Endothelial cell of umbilical vein (primary cell): ENCODE data around the gene PKDREJ. TPM values are rescaled to one million over a fixed set of nuclear protein-coding genes. Genes with fewer than 3 reads are reported as not detected.

Experiments used
- BruUV-seq: library from RNA; stranded (reverse); fragments of 400-500 nt; replicated peaks from 2 replicates; lab custom pipeline; 2021; lab: Mats Ljungman, UMichigan
- CTCF ChIA-PET: fragments of 300-600, 350-600 bp; sonication (Branson Sonifier 250); formaldehyde crosslinking; loops from one replicate; lab custom pipeline; 2021; ENCODE audit warnings: antibody characterized with exemption, inconsistent platforms; lab: Charles Lee
- POLR2A ChIA-PET: fragments of 300-600, 350-600 bp; sonication (Branson Sonifier 250); formaldehyde crosslinking; loops from one replicate; lab custom pipeline; 2021; ENCODE audit warnings: antibody characterized with exemption, inconsistent platforms; lab: Charles Lee
- DNase-seq: peaks from one replicate; pipeline ENCODE4 v3.0.0-alpha.2; 2011; ENCODE audit warnings: low read depth, low spot score
- FAIRE-seq: peaks from 2 replicates; lab custom pipeline; 2011; peaks lifted over from hg19 to GRCh38; lab: Jason Lieb, UNC
- H2AFZ ChIP-seq: 2 replicates; pipeline ENCODE4 v1.6.0; 2012; ENCODE audit warnings: low read depth, low read length, control low read depth, inconsistent platforms
- H3K27ac ChIP-seq: 2 replicates; pipeline ENCODE4 v1.5.1; 2011; ENCODE audit warnings: low read depth, mild to moderate bottlenecking, control low read depth, low read length, moderate library complexity; ENCODE audit not compliant: insufficient read depth
- H3K27me3 ChIP-seq, 2 experiments: 2 replicates each; pipeline versions ENCODE4 v1.6.0 to v1.6.1; 2011; ENCODE audit warnings: low read length in 2 of 2, mixed read lengths in 1 of 2; ENCODE audit not compliant: control insufficient read depth in 2 of 2, insufficient read depth in 2 of 2
- H3K36me3 ChIP-seq, 2 experiments: 2 replicates in 1 of 2; 3 replicates in 1 of 2; pipeline ENCODE4 v1.5.1; 2011; ENCODE audit warnings: low read length in 2 of 2, mild to moderate bottlenecking in 1 of 2, moderate library complexity in 1 of 2; ENCODE audit not compliant: control insufficient read depth in 2 of 2, insufficient read depth in 2 of 2; ENCODE audit errors: extremely low read depth in 1 of 2
- H3K4me1 ChIP-seq: 3 replicates; pipeline ENCODE4 v1.5.1; 2011; ENCODE audit warnings: mild to moderate bottlenecking, low read length; ENCODE audit not compliant: control insufficient read depth, insufficient read depth; ENCODE audit errors: extremely low read depth
- H3K4me2 ChIP-seq: 2 replicates; pipeline ENCODE4 v1.6.1; 2011; ENCODE audit warnings: low read length, control low read depth, mixed read lengths; ENCODE audit not compliant: insufficient read depth
- H3K4me3 ChIP-seq, 3 experiments: fragments of 200-600 bp in 1 of 3; sonication (generic), shearing (Covaris generic) in 1 of 3; replicated peaks in 1 of 3; 2 replicates each; pipeline ENCODE4 v1.5.1; 2011 to 2016; ENCODE audit warnings: control low read depth in 3 of 3, low read length in 3 of 3, mild to moderate bottlenecking in 2 of 3, inconsistent platforms in 1 of 3, low read depth in 1 of 3, moderate library complexity in 1 of 3; ENCODE audit not compliant: insufficient read depth in 1 of 3
- H3K79me2 ChIP-seq: 2 replicates; pipeline ENCODE4 v1.6.0; 2012; ENCODE audit warnings: low read length, inconsistent platforms; ENCODE audit not compliant: control insufficient read depth, insufficient read depth
- H3K9ac ChIP-seq: replicated peaks from 2 replicates; pipeline ENCODE3; 2011; ENCODE audit warnings: low read length, control low read depth; ENCODE audit not compliant: insufficient read depth; ENCODE audit errors: extremely low read depth
- H3K9me1 ChIP-seq: replicated peaks from 3 replicates; pipeline ENCODE4 v1.6.0; 2011; ENCODE audit warnings: mild to moderate bottlenecking, low read length; ENCODE audit not compliant: control insufficient read depth, insufficient read depth; ENCODE audit errors: extremely low read depth
- H3K9me3 ChIP-seq: replicated peaks from 2 replicates; pipeline ENCODE4 v1.5.1; 2012; ENCODE audit warnings: low read length, inconsistent platforms; ENCODE audit not compliant: control insufficient read depth, insufficient read depth
- H4K20me1 ChIP-seq: replicated peaks from 2 replicates; pipeline ENCODE3; 2011; ENCODE audit warnings: mild to moderate bottlenecking, low read length; ENCODE audit not compliant: control insufficient read depth, insufficient read depth; ENCODE audit errors: extremely low read depth
- EZH2 ChIP-seq: IDR thresholded peaks from 2 replicates; pipeline ENCODE4 v1.6.1; 2012; ENCODE audit warnings: borderline replicate concordance, low read depth, mild to moderate bottlenecking, moderate library complexity, low read length, inconsistent platforms; ENCODE audit not compliant: severe bottlenecking
- FOS ChIP-seq: IDR thresholded peaks from 2 replicates; pipeline ENCODE4 v1.6.1; 2011; ENCODE audit warnings: mild to moderate bottlenecking, low read length, moderate library complexity, borderline replicate concordance; ENCODE audit not compliant: insufficient read depth
- GATA2 ChIP-seq: IDR thresholded peaks from 2 replicates; pipeline ENCODE4 v1.7.0; 2011; ENCODE audit warnings: low read depth, mild to moderate bottlenecking, moderate library complexity, mixed read lengths, low read length; ENCODE audit not compliant: insufficient read length, insufficient read depth
- JUN ChIP-seq: IDR thresholded peaks from 2 replicates; pipeline ENCODE4 v1.6.1; 2011; ENCODE audit warnings: borderline replicate concordance, low read depth; ENCODE audit not compliant: insufficient read length, insufficient read depth
- MYC ChIP-seq: IDR thresholded peaks from one replicate; pipeline ENCODE4 v1.6.1; 2011; ENCODE audit warnings: mild to moderate bottlenecking, low read depth, low read length
- POLR2A ChIP-seq: IDR thresholded peaks from 2 replicates; pipeline ENCODE4 v1.6.1; 2012; ENCODE audit warnings: low read depth, mild to moderate bottlenecking, control low read depth, low read length
- POLR2AphosphoS5 ChIP-seq: IDR thresholded peaks from 2 replicates; pipeline ENCODE4 v1.6.1; 2012; ENCODE audit warnings: low read depth, mild to moderate bottlenecking, control low read depth, low read length, moderate library complexity; ENCODE audit not compliant: insufficient read depth
- dilution Hi-C: fragments of 300-500 bp; cut with MboI; formaldehyde crosslinking; loops from one replicate; pipeline ENCODE4 v1.15.0; 2019; ENCODE audit warnings: low sequenced_read_pairs; ENCODE audit not compliant: extremely low pct_ligation_motif_present
- intact Hi-C: fragments of 100-400 bp; cut with micrococcal nuclease; formaldehyde crosslinking; loops from one replicate; pipeline ENCODE4 v1.10.0; 2022
- polyA plus RNA-seq, 4 experiments: library from polyadenylated mRNA; depleted of rRNA in 3 of 4; stranded (reverse) in 3 of 4; unstranded in 1 of 4; fragments of >200 nt; gene quantifications; 2 replicates each; pipeline versions ENCODE4 v1.2.1 to v1.2.3, GENCODE V29; 2011 to 2012; ENCODE audit warnings: missing spikeins in 1 of 4
- total RNA-seq: library from RNA; stranded (reverse); gene quantifications from 2 replicates; pipeline ENCODE4 v1.2.3, GENCODE V29; 2021
- TF ChIP-seq, protein P1 (sequence below), 2 donors: IDR thresholded peaks; 1 replicate in 1 of 2; 2 replicates in 1 of 2; pipeline ENCODE4 v1.5.1; 2011; ENCODE audit warnings: low read length in 2 of 2, mild to moderate bottlenecking in 2 of 2, moderate library complexity in 2 of 2, control low read depth in 1 of 2, inconsistent platforms in 1 of 2, low read depth in 1 of 2; ENCODE audit not compliant: insufficient read depth in 1 of 2; ENCODE audit errors: extremely low read depth in 1 of 2
- TF ChIP-seq, protein P2 (sequence below): IDR thresholded peaks from 2 replicates; pipeline ENCODE4 v1.6.1; 2011; ENCODE audit not compliant: insufficient read depth, insufficient read length

The PKDREJ gene
- total and polyA plus RNA-seq, 2 donors (not counting 3 experiments of a cell fraction or from before 2014, with no cell fraction given): not detected

DNA sequence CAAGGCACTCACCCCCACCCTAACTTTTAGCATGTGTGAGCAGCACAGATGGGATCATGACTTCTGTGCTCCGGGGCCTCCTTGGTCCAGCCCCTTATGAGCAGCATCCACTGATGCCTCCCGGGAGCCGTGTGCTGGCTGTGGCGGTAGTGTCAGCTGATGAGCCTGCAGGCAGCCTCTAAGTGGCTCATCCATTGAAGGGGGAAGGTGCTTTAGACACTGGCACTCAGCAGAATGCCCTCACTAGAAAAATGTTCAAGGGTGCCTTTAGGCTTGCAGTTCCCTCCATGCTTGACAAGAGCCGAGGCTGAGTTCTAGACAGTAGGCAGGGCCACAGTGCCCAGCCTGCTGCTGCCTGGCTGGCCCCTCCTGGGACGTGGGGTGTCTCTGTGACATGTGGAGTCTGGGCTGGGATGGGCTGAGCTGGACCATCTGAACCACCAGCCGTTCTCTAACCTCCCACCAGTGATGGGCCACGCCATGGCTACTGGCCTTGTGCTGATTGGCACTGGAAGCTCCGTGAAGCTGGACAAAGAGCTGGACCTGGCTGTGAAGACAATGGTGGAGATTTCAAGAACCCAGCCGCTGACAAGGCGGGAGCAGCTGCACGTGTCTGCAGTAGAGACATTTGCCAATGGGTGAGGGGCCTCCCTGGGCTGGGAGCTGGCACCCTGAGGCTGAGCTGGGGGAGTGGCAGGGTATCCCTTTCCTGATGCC, 10.4 kb upstream of the PKDREJ start:
- FAIRE-seq (no peak), DNase-seq (no peak)
- H3K9me3 ChIP-seq: no peaks in the 10 kb centered on the region
- dilution Hi-C loops (no loop called here), intact Hi-C loops (no loop called here)
- ChIA-PET CTCF (no interaction called here), POLR2A (no interaction called here)
- H2AFZ ChIP-seq: no peak overlapping the region
- H3K27ac ChIP-seq: no peak overlapping the region
- peaks cover 12% of the 10 kb centered on the region for H3K4me1 ChIP-seq
- H3K27me3 ChIP-seq: no peaks in the 10 kb centered on the region
- H3K9me1 ChIP-seq: no peaks in the 10 kb centered on the region
- H3K4me2 ChIP-seq: no peak overlapping the region
- TF ChIP-seq EZH2 (no peak), JUN (no peak), GATA2 (no peak), POLR2AphosphoS5 (no peak), POLR2A (no peak), MYC (no peak), FOS (no peak)
- TF ChIP-seq, protein P1, sequence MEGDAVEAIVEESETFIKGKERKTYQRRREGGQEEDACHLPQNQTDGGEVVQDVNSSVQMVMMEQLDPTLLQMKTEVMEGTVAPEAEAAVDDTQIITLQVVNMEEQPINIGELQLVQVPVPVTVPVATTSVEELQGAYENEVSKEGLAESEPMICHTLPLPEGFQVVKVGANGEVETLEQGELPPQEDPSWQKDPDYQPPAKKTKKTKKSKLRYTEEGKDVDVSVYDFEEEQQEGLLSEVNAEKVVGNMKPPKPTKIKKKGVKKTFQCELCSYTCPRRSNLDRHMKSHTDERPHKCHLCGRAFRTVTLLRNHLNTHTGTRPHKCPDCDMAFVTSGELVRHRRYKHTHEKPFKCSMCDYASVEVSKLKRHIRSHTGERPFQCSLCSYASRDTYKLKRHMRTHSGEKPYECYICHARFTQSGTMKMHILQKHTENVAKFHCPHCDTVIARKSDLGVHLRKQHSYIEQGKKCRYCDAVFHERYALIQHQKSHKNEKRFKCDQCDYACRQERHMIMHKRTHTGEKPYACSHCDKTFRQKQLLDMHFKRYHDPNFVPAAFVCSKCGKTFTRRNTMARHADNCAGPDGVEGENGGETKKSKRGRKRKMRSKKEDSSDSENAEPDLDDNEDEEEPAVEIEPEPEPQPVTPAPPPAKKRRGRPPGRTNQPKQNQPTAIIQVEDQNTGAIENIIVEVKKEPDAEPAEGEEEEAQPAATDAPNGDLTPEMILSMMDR (IDR thresholded peaks at IDR 0.05; ENCODE audit: extremely low read depth in 1 of 2, insufficient read depth in 1 of 2, low read depth in 1 of 2, low read length in 2 of 2): no peak
- TF ChIP-seq, protein P2, sequence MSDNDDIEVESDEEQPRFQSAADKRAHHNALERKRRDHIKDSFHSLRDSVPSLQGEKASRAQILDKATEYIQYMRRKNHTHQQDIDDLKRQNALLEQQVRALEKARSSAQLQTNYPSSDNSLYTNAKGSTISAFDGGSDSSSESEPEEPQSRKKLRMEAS: no peak
- H4K20me1 ChIP-seq: no peaks in the 10 kb centered on the region
- peaks cover 5% of the 10 kb centered on the region for H3K79me2 ChIP-seq
- H3K4me3 ChIP-seq: no peak overlapping the region
- H3K9ac ChIP-seq: no peak overlapping the region
- peaks cover 7 to 29% of the 10 kb centered on the region in 2 experiments for H3K36me3 ChIP-seq
- no TSS peak for BruUV-seq
